Neural cell (in vitro differentiated cells): Measurements from ENCODE around the gene CDC25B. TPM values are rescaled to one million over a fixed set of nuclear protein-coding genes. Genes with fewer than 3 reads are reported as not detected.

Source experiments
- H2AFZ ChIP-seq: fragments of 200-600, 300-800 bp; sonication (generic), shearing (Covaris generic); 2 replicates; pipeline ENCODE4 v1.6.0; 2014; ENCODE audit warnings: low read depth, mild to moderate bottlenecking, antibody characterized with exemption, low read length, moderate library complexity
- H3F3A ChIP-seq: fragments of 200-600 bp; shearing (Covaris generic); 2 replicates; pipeline ENCODE4 v1.6.1; 2016; ENCODE audit warnings: mild to moderate bottlenecking, moderate library complexity, mixed read lengths, antibody characterized with exemption, low read length; ENCODE audit not compliant: insufficient read depth, poor library complexity, severe bottlenecking
- H3K27ac ChIP-seq: fragments of 200-600, 300-800 bp; sonication (generic), shearing (Covaris generic); 2 replicates; pipeline ENCODE4 v1.5.1; 2014; ENCODE audit warnings: mild to moderate bottlenecking, low read length, moderate library complexity
- H3K27me3 ChIP-seq: fragments of 300-800, 200-600 bp; sonication (generic), shearing (Covaris generic); 2 replicates; pipeline ENCODE4 v1.6.0; 2014; ENCODE audit warnings: mild to moderate bottlenecking, low read depth, low read length, moderate library complexity; ENCODE audit not compliant: insufficient read depth
- H3K36me3 ChIP-seq: fragments of 300-800, 200-600 bp; sonication (generic), shearing (Covaris generic); 2 replicates; pipeline ENCODE4 v1.5.1; 2014; ENCODE audit warnings: mild to moderate bottlenecking, antibody characterized with exemption, low read length, moderate library complexity; ENCODE audit not compliant: insufficient read depth
- H3K4me2 ChIP-seq: fragments of 300-800, 200-600 bp; sonication (generic), shearing (Covaris generic); 2 replicates; pipeline ENCODE4 v1.6.0; 2014; ENCODE audit warnings: mild to moderate bottlenecking, low read length
- H3K4me3 ChIP-seq: fragments of 300-800, 200-600 bp; sonication (generic), shearing (Covaris generic); 2 replicates; pipeline ENCODE4 v1.5.1; 2014; ENCODE audit warnings: mild to moderate bottlenecking, low read length, moderate library complexity
- H3K79me2 ChIP-seq: fragments of 200-600 bp; shearing (Covaris generic); replicated peaks from 2 replicates; pipeline ENCODE4 v1.6.0; 2014; ENCODE audit warnings: mild to moderate bottlenecking, low read length, moderate library complexity; ENCODE audit not compliant: insufficient read depth
- H3K9ac ChIP-seq: fragments of 300-800, 200-600 bp; sonication (generic), shearing (Covaris generic); 2 replicates; pipeline ENCODE4 v1.6.1; 2016; ENCODE audit warnings: mild to moderate bottlenecking, low read length, mixed read lengths
- H3K9me2 ChIP-seq: fragments of 200-600 bp; shearing (Covaris generic); 2 replicates; pipeline ENCODE4 v1.6.1; 2016; ENCODE audit warnings: mild to moderate bottlenecking, low read length, mixed read lengths; ENCODE audit not compliant: insufficient read depth
- H3K9me3 ChIP-seq: fragments of 200-600, 300-800 bp; sonication (generic), shearing (Covaris generic); 2 replicates; pipeline ENCODE4 v1.6.1; 2016; ENCODE audit warnings: mild to moderate bottlenecking, mixed run types, low read length, moderate library complexity, mixed read lengths
- H4K20me1 ChIP-seq: fragments of 200-600 bp; shearing (Covaris generic); 2 replicates; pipeline ENCODE4 v1.6.1; 2016; ENCODE audit warnings: mild to moderate bottlenecking, mixed run types; ENCODE audit not compliant: insufficient read depth
- CTCF ChIP-seq: fragments of 450-650 bp; IDR thresholded peaks from 2 replicates; pipeline ENCODE4 v1.5.1; 2014; ENCODE audit warnings: antibody characterized with exemption, mild to moderate bottlenecking, moderate library complexity; ENCODE audit not compliant: poor library complexity, severe bottlenecking
- EP300 ChIP-seq: fragments of 450-650 bp; conservative IDR thresholded peaks from 2 replicates; pipeline ENCODE4 v1.6.1; 2014; ENCODE audit warnings: antibody characterized with exemption, mild to moderate bottlenecking, moderate library complexity; ENCODE audit not compliant: poor library complexity, severe bottlenecking
- EZH2 ChIP-seq: fragments of 200-600, 300-800 bp; shearing (Covaris generic), sonication (generic); IDR thresholded peaks from 2 replicates; pipeline ENCODE4 v1.6.1; 2014; ENCODE audit warnings: antibody characterized with exemption, low read length, borderline replicate concordance, mild to moderate bottlenecking; ENCODE audit not compliant: insufficient read depth, poor library complexity, severe bottlenecking
- MXI1 ChIP-seq: fragments of 450-650 bp; conservative IDR thresholded peaks from 2 replicates; pipeline ENCODE4 v1.6.1; 2014; ENCODE audit warnings: antibody characterized with exemption, mild to moderate bottlenecking; ENCODE audit not compliant: poor library complexity, severe bottlenecking
- POLR2AphosphoS5 ChIP-seq: IDR thresholded peaks from 2 replicates; pipeline ENCODE4 v1.6.1; 2012
- RAD21 ChIP-seq: fragments of 450-650 bp; conservative IDR thresholded peaks from 2 replicates; pipeline ENCODE4 v1.6.1; 2014; ENCODE audit warnings: antibody characterized with exemption, mild to moderate bottlenecking, moderate library complexity
- REST ChIP-seq: IDR thresholded peaks from 2 replicates; pipeline ENCODE4 v1.6.1; 2012; ENCODE audit warnings: borderline replicate concordance
- SMC3 ChIP-seq: fragments of 450-650 bp; conservative IDR thresholded peaks from 2 replicates; pipeline ENCODE4 v1.6.1; 2014; ENCODE audit warnings: antibody characterized with exemption, mild to moderate bottlenecking, moderate library complexity; ENCODE audit not compliant: poor library complexity
- TAF1 ChIP-seq: IDR thresholded peaks from 2 replicates; pipeline ENCODE4 v1.6.1; 2012; ENCODE audit warnings: low read depth
- polyA plus RNA-seq: library from polyadenylated mRNA; depleted of rRNA; stranded (reverse); fragments of >200 nt; gene quantifications from 2 replicates; pipeline ENCODE4 v1.2.3, GENCODE V29; 2014

Gene CDC25B
- polyA plus RNA-seq, 1 donor from 2014 or later, result 26.5 TPM

- Histone ChIP-seq H3K9ac (no peak overlapping the region), H3K79me2 (no peaks in the 10 kb centered on the region), H3K27me3 (peaks cover 54% of the 10 kb centered on the region), H3K9me2 (no peaks in the 10 kb centered on the region), H3K4me3 (no peak overlapping the region), H4K20me1 (no peaks in the 10 kb centered on the region), H3K27ac (no peak overlapping the region), H2AFZ (no peak overlapping the region), H3K9me3 (no peaks in the 10 kb centered on the region), H3K36me3 (no peaks in the 10 kb centered on the region), H3K4me2 (no peak overlapping the region), H3F3A (no peaks in the 10 kb centered on the region)
- no peak for TF ChIP-seq RAD21
- peak; percentile 41 for TF ChIP-seq CTCF
Measured at GRCh38 chr20:3749689-3750531, 46.2 kb upstream of the CDC25B start.

GRCh38 chr20:3751305-3751674 lies 44.8 kb upstream of the CDC25B start:
- H3K27ac ChIP-seq, result no peak overlapping the region
- no peaks in the 10 kb centered on the region for H3F3A ChIP-seq
- H3K36me3 ChIP-seq, result no peaks in the 10 kb centered on the region
- H3K27me3 ChIP-seq, result peaks cover 42% of the 10 kb centered on the region
- H3K9me2 ChIP-seq, result no peaks in the 10 kb centered on the region
- no peak overlapping the region for H3K4me2 ChIP-seq
- no peak for TF ChIP-seq EZH2
- TF ChIP-seq MXI1, result no peak
- no peak for TF ChIP-seq EP300
- no peak for TF ChIP-seq TAF1
- TF ChIP-seq POLR2AphosphoS5, result no peak
- no peak for TF ChIP-seq CTCF
- no peak for TF ChIP-seq RAD21
- no peak for TF ChIP-seq SMC3
- no peak for TF ChIP-seq REST
- peak overlapping the region; percentile 55 for H3K4me3 ChIP-seq
- no peaks in the 10 kb centered on the region for H3K79me2 ChIP-seq
- H2AFZ ChIP-seq, result no peak overlapping the region
- H3K9me3 ChIP-seq, result no peaks in the 10 kb centered on the region
- no peak overlapping the region for H3K9ac ChIP-seq
- no peaks in the 10 kb centered on the region for H4K20me1 ChIP-seq
